HUES6 (cell line): ENCODE measurements around the gene EXOC5.
"Not testable (repeated sequence)": the region's sequence is repeated elsewhere in the genome, so short reads cannot be mapped to it uniquely, and the experiment has no call there.

ENCODE experiments used
- H3K27ac ChIP-seq: 2 replicates; pipeline ENCODE4 v1.7.0; 2013; ENCODE audit warnings: low read depth, mild to moderate bottlenecking, low read length, inconsistent platforms
- H3K27me3 ChIP-seq: 2 replicates; pipeline ENCODE4 v1.6.1; 2013; ENCODE audit warnings: low read length; ENCODE audit not compliant: control insufficient read depth, insufficient read depth
- H3K36me3 ChIP-seq: 2 replicates; pipeline ENCODE4 v1.6.1; 2013; ENCODE audit warnings: low read length; ENCODE audit not compliant: control insufficient read depth, insufficient read depth
- H3K4me1 ChIP-seq: 2 replicates; pipeline ENCODE4 v1.6.1; 2013; ENCODE audit warnings: low read length; ENCODE audit not compliant: control insufficient read depth, insufficient read depth
- H3K4me3 ChIP-seq: 2 replicates; pipeline ENCODE4 v1.5.1; 2013; ENCODE audit warnings: low read depth, low read length
- H3K9ac ChIP-seq: one replicate; pipeline ENCODE4 v1.6.1; 2013; ENCODE audit warnings: mild to moderate bottlenecking, low read length
- H3K9me3 ChIP-seq: 2 replicates; pipeline ENCODE4 v1.6.1; 2013; ENCODE audit warnings: low read depth, low read length; ENCODE audit not compliant: control insufficient read depth, insufficient read depth

The EXOC5 gene

DNA sequence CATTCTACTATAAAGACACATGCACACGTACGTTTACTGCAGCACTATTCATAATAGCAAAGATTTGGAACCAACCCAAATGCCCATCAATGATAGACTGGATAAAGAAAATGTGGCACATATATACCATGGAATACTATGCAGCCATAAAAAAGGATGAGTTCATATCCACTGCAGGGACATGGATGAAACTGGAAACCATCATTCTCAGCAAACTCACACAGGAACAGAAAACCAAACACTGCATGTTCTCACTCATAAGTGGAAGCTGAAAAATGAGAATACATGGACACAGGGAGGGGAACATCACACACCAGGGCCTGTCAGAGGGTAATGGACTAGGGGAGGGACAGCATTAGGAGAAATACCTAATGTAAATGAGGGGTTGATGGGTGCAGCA lies 10.5 kb downstream of the EXOC5 start:
- not testable (repeated sequence) for H3K27me3 ChIP-seq, H3K9ac ChIP-seq, H3K4me1 ChIP-seq, H3K4me3 ChIP-seq, H3K9me3 ChIP-seq, H3K27ac ChIP-seq
- 0 out of 2 replicates have a peak, but pooled peaks cover 14% of the 10 kb centered on the region for H3K36me3 ChIP-seq

DNA sequence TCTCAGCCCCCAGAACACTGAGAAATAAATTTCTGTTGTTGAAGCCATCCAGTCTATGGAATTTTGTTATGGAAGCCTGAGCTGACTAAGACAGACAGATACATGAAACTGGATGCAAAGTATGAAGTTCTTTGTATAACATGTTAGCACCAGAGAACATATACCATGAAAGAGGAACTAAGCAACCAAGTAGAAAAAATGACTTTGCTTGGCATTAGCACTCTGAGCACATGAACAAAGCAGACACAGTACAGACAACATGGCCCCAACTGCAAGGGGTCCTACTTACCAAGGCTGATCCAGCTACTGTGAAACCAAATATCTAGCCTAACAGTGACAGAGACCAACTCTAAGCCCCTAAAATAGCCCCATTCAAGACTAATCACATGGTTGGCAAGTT lies 13.8 kb downstream of the EXOC5 start:
- Histone ChIP-seq H3K27ac (no peak overlapping the region), H3K36me3 (0 out of 2 replicates have a peak, but pooled peaks cover 14% of the 10 kb centered on the region), H3K4me1 (peaks cover 7% of the 10 kb centered on the region), H3K9me3 (no peaks in the 10 kb centered on the region), H3K27me3 (no peaks in the 10 kb centered on the region), H3K9ac (no peak overlapping the region), H3K4me3 (no peak overlapping the region)

DNA sequence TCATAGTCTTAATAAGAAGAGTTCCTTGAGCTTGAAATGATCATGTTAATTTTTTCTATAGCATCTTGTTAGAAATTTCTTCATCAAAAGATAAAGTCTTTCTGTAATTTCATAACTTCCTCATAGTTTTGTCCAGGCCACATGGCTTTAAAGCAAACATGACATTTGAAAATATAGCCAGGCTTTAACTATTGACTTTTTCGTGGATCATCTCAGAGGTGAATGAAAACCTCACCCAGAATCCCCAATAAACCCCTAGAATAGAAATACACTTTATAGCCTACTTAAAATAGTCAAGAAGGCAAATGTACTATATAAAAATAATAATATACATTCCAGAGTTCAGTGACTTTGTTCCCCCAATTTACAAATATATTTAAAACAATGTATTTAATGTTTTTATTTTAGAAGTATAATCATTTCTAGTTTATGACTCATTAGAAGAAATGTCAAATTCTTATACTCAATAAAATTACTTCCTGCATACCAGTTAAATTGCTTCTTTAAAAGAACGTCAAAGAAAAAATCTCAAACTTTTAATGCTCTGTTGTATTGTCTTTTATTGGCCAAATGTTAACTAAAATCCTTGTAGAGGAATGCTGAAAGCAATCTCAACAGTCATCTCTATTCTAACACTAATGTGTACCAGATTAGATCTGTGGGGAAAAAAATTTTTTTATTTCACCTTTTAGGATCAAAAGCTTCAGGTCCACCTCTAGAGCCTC lies 21.6 kb downstream of the EXOC5 start:
- no peak overlapping the region for H3K4me3 ChIP-seq
- H3K27me3 ChIP-seq = no peaks in the 10 kb centered on the region
- H3K36me3 ChIP-seq = peaks cover 23% of the 10 kb centered on the region
- no peak overlapping the region for H3K9ac ChIP-seq
- no peak overlapping the region for H3K27ac ChIP-seq
- no peaks in the 10 kb centered on the region; the same call in 1 of the 2 replicates for H3K4me1 ChIP-seq
- no peaks in the 10 kb centered on the region for H3K9me3 ChIP-seq

DNA sequence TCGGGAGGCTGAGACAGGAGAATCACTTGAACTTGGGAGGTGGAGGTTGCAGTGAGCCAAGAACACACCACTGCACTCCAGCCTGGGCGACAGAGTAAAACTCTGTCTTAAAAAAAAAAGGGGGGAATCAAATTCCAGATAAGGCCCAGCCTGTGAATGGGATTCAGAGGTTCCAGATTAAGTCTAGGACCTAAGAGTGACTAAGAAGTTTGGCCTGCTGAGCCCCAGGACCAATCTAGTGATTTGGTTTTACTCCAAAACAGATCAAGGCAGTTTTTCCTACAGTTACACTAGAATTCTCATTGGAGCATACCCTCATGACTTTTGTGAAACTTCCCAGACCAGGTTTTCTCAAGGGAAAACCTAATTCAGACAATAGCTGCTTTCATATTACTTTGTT lies 22.8 kb downstream of the EXOC5 start:
- Histone ChIP-seq H3K4me1 (no peaks in the 10 kb centered on the region), H3K9me3 (no peaks in the 10 kb centered on the region), H3K4me3 (no peak overlapping the region), H3K27ac (no peak overlapping the region), H3K9ac (no peak overlapping the region), H3K27me3 (no peaks in the 10 kb centered on the region), H3K36me3 (peaks cover 28% of the 10 kb centered on the region)

DNA sequence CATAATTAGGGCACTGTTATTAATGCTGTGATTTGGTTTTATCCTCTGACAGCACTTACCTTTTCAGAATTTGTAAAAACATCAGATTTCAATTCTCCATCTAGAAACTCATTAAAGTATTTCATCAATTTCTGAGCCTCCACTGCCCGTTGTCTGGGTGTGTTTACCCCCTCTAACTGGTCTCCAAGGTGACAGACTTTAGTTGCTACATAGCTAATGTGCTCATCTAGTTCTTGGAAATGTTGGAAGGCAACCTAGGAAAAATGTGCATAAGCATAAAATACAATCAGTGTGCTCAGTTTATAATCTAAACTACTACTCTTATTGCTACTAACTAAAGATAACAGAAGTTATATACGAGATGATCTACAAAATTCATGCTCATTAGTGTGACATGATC lies 24.6 kb downstream of the EXOC5 start:
- no peaks in the 10 kb centered on the region for H3K9me3 ChIP-seq
- H3K27ac ChIP-seq = no peak overlapping the region
- no peaks in the 10 kb centered on the region for H3K4me1 ChIP-seq
- H3K9ac ChIP-seq = no peak overlapping the region
- no peaks in the 10 kb centered on the region for H3K27me3 ChIP-seq
- H3K36me3 ChIP-seq = peaks cover 33% of the 10 kb centered on the region
- H3K4me3 ChIP-seq = no peak overlapping the region

DNA sequence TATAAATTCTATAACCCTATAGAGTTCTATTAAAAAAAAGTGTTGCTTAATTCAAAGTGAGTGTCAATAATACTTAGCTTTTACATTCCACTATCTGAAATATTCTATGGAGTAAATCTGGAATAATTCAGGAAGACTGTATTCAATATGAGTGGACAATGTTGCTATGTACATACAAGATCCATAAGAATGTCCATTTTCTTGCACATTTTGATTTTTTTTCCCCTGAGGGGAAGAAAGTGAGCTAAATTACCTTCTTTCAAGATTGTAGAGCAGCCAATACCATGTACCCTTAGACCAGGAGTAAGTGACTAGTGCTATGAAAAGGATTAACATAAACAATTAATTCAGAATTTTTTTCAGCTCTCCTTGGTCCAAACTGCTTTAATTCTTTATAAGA lies 25.4 kb downstream of the EXOC5 start:
- no peaks in the 10 kb centered on the region for H3K4me1 ChIP-seq
- no peaks in the 10 kb centered on the region for H3K27me3 ChIP-seq
- peaks cover 39% of the 10 kb centered on the region for H3K36me3 ChIP-seq

DNA sequence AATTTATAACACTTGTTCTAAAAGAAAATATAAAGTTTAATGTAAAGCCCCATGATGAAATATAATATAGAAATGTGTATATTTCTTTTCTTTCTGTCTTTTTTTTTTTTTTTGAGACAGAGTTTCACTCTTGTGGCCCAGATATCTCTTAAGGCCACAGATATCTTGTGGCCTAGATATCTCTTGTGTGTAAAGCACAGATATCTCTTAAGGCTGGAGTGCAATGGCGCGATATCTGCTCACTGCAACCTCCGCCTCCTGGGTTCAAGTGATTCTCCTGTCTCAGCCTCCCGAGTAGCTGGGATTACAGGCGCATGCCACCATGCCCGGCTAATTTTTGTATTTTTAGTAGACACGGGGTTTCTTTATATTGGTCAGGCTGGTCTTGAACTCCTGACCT lies 28.6 kb downstream of the EXOC5 start:
- not testable (repeated sequence) for H3K27ac ChIP-seq, H3K9me3 ChIP-seq, H3K9ac ChIP-seq, H3K27me3 ChIP-seq, H3K4me3 ChIP-seq, H3K4me1 ChIP-seq
- peaks cover 47% of the 10 kb centered on the region for H3K36me3 ChIP-seq

More for the DNA sequence above, 25.4 kb downstream of the EXOC5 start:
- H3K4me3 ChIP-seq = no peak overlapping the region
- H3K27ac ChIP-seq = no peak overlapping the region
- H3K9ac ChIP-seq = no peak overlapping the region
- no peaks in the 10 kb centered on the region for H3K9me3 ChIP-seq

DNA sequence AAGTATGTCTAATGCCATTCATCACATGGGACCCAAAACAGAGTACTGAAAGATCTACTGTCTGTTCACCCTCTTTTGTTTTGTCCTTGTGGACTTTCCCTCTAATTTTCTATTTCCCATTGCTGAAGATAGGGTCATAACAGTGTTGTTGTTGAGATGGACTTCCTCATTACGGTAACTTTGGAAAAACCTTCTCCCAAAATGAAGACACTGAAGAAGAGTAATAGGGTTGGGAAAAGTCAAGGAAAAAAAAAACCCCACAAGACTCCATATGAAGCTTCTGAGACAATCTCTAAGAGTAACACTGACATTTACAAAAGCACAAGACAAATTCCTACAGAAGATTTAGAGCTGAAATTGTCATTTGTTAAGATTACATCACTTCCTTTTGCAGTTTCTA lies 36.7 kb downstream of the EXOC5 start:
- Histone ChIP-seq H3K27me3 (no peaks in the 10 kb centered on the region), H3K9ac (no peak overlapping the region), H3K4me1 (no peaks in the 10 kb centered on the region), H3K36me3 (peaks cover 80% of the 10 kb centered on the region), H3K9me3 (no peaks in the 10 kb centered on the region), H3K4me3 (no peak overlapping the region), H3K27ac (no peak overlapping the region)

DNA sequence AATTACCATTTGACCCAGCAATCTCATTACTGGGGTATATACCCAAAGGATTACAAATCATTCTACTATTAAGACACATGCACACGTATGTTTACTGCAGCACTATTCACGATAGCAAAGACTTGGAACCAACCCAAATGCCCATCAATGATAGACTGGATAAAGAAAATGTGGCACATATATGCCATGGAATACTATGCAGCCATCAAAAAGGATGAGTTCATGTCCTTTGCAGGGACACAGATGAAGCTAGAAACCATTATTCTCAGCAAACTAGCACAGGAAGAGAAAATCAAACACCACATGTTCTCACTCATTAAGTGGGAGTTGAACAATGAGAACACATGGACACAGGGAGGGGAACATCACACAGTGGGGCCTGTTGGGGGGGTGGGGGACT lies 40.4 kb downstream of the EXOC5 start:
- H3K4me3 ChIP-seq, H3K27me3 ChIP-seq, H3K9me3 ChIP-seq, H3K9ac ChIP-seq, H3K27ac ChIP-seq: not testable (repeated sequence)
- peaks cover 60% of the 10 kb centered on the region for H3K36me3 ChIP-seq
- peaks cover 13% of the 10 kb centered on the region for H3K4me1 ChIP-seq

DNA sequence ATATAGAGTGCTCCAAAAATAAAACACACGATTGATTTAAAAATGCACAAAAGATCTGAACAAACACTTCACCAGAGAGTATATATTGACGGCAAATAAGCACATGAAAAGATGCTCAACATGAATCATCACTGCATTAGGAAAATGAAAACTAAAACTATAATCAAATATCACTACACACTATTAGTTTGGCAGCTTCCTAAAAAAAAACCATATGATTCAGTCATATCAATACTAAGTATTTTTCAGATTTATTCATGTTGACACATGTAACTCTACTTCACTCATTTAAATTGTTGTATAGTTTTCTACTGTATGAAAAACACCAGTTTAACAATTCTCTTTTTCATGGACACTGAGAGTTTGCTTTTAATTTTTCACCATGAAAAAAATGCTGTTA lies 41.6 kb downstream of the EXOC5 start:
- Histone ChIP-seq H3K9me3 (no peaks in the 10 kb centered on the region), H3K9ac (no peak overlapping the region), H3K4me3 (no peak overlapping the region), H3K27me3 (no peaks in the 10 kb centered on the region), H3K4me1 (peaks cover 13% of the 10 kb centered on the region), H3K36me3 (peaks cover 54% of the 10 kb centered on the region), H3K27ac (no peak overlapping the region)

DNA sequence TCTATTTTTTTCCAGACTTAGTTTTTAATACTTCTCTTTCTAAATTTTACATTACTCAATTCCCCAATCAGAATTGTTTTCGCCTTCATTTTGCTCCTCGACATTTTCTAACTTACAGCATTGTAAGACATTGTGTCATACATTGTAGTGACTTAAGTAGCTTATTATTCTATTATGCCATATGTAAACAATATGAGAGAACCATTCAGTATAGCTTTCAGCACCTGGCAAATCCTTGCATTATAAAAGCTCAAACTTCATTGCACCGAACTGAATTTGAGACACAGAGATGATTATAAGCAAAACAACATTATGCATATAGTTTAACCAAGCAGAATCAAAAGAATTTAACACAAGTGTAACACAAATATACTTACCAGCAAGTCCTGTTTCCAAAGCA lies 46.8 kb downstream of the EXOC5 start:
- no peak overlapping the region for H3K27ac ChIP-seq
- no peaks in the 10 kb centered on the region for H3K27me3 ChIP-seq
- H3K4me3 ChIP-seq = no peak overlapping the region
- peaks cover 13% of the 10 kb centered on the region for H3K4me1 ChIP-seq
- no peaks in the 10 kb centered on the region for H3K9me3 ChIP-seq
- no peak overlapping the region for H3K9ac ChIP-seq
- peaks cover 34% of the 10 kb centered on the region for H3K36me3 ChIP-seq
